Jurkat, Clone E6-1 (cell line): ENCODE measurements around the gene MCCD1. TPM values are rescaled to one million over a fixed set of nuclear protein-coding genes. Genes with fewer than 3 reads are reported as not detected.
"Not testable (repeated sequence)": the region's sequence is repeated elsewhere in the genome, so short reads cannot be mapped to it uniquely, and the experiment has no call there.

Source experiments
- DNase-seq: peaks from one replicate; pipeline ENCODE4 v3.0.0-alpha.2; 2011; ENCODE audit warnings: low read depth, low spot score
- H3K4me3 ChIP-seq: 2 replicates; pipeline ENCODE4 v1.5.1; 2011; ENCODE audit warnings: mild to moderate bottlenecking, low read length, control low read depth, moderate library complexity
- polyA plus RNA-seq: library from polyadenylated mRNA; unstranded; fragments of >200 nt; gene quantifications from one replicate; pipeline ENCODE4 v1.2.1, GENCODE V29; 2012; ENCODE audit warnings: missing spikeins; ENCODE audit not compliant: insufficient read length, insufficient read depth

Gene MCCD1, protein sequence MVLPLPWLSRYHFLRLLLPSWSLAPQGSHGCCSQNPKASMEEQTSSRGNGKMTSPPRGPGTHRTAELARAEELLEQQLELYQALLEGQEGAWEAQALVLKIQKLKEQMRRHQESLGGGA
- not detected for polyA plus RNA-seq

DNA sequence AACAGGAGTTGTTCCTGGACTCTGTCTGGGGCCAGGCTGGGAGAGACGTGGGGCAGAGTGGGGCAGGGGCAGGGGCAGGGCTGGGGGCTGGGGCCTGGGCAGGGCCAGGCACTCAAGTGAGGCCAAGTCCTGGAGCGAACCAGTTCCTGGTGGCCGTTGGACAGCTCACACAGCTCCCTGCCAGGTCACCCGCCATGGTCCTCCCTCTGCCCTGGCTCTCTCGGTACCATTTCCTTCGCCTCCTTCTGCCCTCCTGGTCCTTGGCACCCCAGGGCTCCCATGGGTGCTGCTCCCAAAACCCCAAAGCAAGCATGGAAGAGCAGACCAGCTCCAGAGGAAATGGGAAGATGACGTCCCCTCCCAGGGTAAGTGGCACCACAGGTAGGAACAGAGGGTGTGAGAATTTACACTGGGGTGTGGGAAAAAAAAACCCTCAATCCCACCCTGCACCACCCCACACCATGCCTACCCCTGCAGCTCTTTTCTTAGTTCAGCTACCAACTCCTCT lies at the start of gene MCCD1:
TSS of gene MCCD1 (plus strand) at position 142 of the 508 bp plus-strand sequence. CDS start at position 195, 53 bp downstream.
- no peak within 1 kb of the TSS for H3K4me3 ChIP-seq
- no peak for DNase-seq

DNA sequence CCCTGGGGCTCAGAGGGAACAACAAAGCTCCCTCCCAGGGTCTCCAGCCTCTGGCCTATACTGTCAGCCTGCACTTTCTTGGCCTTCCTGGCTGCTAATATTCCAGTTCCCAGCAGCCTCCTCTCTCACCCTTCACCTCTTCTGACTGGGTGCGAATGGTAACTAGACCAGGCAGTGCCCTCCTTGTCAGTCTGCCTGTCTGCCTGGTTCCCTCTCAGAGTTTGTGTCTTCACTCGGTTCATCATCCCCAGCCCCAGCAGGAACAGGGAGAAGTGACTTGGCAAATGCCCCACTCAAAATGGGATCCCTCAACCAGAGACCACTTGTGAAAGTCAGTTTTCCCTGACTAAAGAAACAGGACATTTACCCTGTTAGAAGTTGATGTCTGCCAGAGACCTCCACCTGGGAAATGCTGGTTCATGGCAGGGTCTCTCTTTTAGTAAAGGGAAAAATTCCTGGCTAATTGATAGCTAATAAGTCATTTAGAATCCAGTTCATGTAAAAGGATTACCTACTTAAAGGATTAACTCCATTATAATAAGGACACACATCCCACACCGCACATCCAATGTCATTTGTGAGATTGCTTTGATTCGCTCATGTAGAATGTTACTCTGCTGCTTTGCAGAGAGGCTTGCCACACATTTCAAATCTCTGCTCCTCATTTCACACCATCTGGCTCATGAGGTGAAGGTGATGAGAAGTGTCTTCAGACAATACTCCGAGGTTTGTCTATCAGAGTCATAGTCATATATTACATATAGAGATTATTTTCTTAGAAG lies 49.4 kb upstream of the MCCD1 start:
- no peak for DNase-seq
- no peak overlapping the region for H3K4me3 ChIP-seq

- no peak overlapping the region for H3K4me3 ChIP-seq
- DNase-seq, result no peak
Observed at GRCh38 chr6:31479933-31480535, 48.7 kb upstream of the MCCD1 start.

GRCh38 chr6:31480574-31480973 lies 48.2 kb upstream of the MCCD1 start:
- no peak for DNase-seq

DNA sequence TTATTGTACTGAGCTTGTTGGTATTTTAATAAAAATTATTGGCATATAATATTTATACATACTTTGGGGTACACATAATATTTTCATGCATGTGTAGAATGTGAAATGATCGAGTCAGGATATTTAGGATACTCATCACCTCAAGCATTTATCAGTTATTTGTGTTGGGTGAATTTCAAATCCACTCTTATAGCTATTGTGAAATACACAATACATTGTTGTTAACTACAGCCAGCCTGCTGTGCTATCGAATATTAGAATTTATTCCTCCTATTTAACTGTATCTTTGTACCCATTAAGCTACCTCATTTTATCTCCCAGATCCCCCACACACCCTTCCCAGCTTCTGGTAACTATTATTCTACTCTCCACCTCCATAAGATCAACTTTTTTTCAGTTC lies 45.4 kb upstream of the MCCD1 start:
- no peak overlapping the region for H3K4me3 ChIP-seq
- no peak for DNase-seq

More at GRCh38 chr6:31480574-31480973, 48.2 kb upstream of the MCCD1 start:
- no peak overlapping the region for H3K4me3 ChIP-seq

DNA sequence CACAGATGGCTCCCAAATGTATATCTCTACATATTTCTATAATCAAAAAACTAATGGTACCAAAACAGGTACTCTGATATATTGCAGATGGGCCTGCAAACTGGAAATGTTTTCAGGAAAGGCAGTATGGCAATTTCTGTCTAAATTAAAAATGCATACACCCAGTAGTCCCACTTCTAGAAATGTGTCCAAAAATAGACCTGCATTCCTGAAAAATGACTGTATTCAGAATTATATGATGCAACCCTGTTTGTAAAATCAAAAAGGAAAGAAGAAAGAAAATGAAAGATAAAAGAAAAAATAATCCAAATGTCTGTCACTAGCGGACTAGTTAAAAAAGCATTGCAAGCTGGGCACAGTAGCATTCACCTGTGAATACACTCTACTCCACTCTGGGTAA lies 43.7 kb upstream of the MCCD1 start:
- no peak for DNase-seq
- H3K4me3 ChIP-seq, result no peak overlapping the region

GRCh38 chr6:31486065-31486837 lies 42.5 kb upstream of the MCCD1 start:
- not testable (repeated sequence) for DNase-seq, H3K4me3 ChIP-seq

- not testable (repeated sequence) for DNase-seq, H3K4me3 ChIP-seq
Observed at GRCh38 chr6:31487674-31488073, 41.1 kb upstream of the MCCD1 start.

- DNase-seq, result no peak
Observed at GRCh38 chr6:31489086-31489485, 39.7 kb upstream of the MCCD1 start.

GRCh38 chr6:31490115-31490873 lies 38.5 kb upstream of the MCCD1 start:
- H3K4me3 ChIP-seq, result no peak overlapping the region

More at GRCh38 chr6:31489086-31489485, 39.7 kb upstream of the MCCD1 start:
- H3K4me3 ChIP-seq, result no peak overlapping the region

GRCh38 chr6:31493550-31493874 lies 35.2 kb upstream of the MCCD1 start:
- peak overlapping the region; percentile 85 for H3K4me3 ChIP-seq
- not testable (repeated sequence) for DNase-seq

More at GRCh38 chr6:31490115-31490873, 38.5 kb upstream of the MCCD1 start:
- DNase-seq, result no peak

DNA sequence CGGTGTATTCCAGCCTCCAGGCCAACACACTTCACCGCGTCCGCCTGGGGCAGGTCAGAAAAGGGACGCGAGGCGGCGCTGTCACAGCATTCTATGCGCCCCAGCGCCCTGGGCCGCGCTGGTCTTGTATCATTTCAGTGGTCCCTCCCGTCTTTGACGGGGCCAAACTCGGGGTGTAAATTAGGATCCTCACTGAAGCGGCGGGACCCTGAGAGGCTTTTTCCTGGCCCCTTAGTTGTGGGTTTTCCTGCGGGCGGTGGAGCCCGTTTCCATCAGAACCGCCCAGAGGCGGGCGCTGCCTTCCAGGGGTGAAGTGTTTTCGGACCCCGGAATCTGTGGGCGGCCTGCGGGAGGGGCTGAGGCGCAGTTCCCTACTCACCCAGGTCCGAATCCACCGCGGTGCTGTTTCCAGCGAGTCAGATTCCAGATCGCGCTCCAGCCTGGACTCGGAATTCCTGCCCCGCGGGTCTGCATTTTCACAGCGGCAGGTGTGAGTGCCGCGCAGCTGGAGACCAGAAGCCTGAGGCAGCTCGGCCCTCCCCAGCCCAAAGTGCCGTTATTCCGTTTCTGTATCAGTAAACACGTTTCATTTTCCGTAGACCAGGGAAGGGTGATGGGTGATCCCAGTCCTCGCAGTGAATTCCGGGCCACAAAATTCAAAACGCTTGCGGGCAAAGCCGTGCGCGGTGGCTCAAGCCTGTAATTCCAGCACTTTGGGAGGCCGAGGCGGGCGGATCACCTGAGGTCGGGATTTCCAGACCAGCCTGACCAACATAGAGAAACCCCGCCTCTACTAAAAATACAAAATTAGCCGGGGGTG lies 34.7 kb upstream of the MCCD1 start:
- H3K4me3 ChIP-seq, result peak overlapping the region; percentile 85
- DNase-seq, result peak; percentile 67

DNA sequence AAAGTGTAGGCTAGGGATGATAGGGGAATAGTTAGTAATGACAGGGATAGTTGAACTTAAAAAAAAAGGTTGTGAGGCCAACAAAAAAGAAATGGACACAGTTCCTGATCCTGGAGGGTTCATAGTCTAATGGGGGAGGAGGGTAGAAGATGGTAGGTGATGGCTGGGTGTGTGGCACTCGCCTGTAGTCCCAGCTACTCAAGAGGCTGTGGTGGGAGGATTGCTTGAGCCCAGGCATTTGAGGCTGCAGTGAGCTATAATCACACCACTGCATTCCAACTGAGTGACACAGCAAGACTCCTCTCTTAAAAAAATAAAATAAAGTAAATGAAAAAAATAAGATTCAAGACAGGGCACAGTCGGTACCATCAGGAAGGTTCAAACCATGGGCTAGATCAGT lies 33.2 kb upstream of the MCCD1 start:
- peak overlapping the region; percentile 85 for H3K4me3 ChIP-seq
- DNase-seq, result no peak

GRCh38 chr6:31496826-31497225 lies 31.9 kb upstream of the MCCD1 start:
- DNase-seq, result not testable (repeated sequence)
- peak overlapping the region; percentile 72 for H3K4me3 ChIP-seq

DNA sequence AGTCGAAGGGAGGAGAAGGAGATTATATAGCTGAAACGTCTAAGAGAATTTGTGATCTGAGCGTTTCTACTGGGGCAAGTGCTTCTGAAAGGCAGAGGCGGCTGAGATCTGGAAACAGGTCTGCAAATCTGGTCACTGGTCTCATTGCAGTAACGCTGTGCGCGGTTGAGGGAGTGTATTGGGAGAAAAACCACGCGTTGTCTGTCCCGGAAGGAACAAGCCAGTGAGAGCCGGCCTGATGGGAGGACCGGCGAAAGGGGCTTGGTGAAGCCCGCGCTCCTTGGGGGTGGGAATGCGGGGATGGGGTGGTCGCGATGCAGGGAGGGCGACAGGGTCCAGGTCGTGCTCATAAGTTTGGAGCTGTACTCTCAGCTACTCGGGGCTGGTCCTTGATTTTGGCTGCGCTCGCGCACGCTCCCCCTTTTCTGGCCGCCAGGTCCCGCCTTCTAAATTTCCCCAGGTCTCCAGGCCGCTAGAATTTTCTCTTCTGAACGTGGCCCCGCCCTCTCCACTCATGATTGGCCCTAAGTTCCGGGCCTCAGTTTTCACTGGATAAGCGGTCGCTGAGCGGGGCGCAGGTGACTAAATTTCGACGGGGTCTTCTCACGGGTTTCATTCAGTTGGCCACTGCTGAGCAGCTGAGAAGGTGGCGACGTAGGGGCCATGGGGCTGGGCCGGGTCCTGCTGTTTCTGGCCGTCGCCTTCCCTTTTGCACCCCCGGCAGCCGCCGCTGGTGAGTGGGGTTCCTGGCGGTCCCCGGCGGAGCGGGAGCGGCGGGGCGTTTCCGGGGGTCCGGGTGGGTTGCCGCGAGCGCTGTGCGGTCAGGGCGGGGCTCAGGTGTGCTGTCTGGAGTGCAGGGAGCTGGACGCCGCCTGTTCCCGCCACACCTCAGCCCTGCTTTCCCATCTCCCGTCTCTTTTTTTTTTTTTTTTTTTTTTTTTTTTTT lies 31.0 kb upstream of the MCCD1 start, which contains the start of gene MICB:
TSS of gene MICB (plus strand) at position 615 of the 946 bp plus-strand sequence. CDS start at position 664, 49 bp downstream.
- H3K4me3 ChIP-seq, result peak within 1 kb of the TSS; percentile 72
- DNase-seq, result peak; percentile 91

GRCh38 chr6:31498748-31499147 lies 30.0 kb upstream of the MCCD1 start:
- no peak for DNase-seq
- H3K4me3 ChIP-seq, result no peak overlapping the region

DNA sequence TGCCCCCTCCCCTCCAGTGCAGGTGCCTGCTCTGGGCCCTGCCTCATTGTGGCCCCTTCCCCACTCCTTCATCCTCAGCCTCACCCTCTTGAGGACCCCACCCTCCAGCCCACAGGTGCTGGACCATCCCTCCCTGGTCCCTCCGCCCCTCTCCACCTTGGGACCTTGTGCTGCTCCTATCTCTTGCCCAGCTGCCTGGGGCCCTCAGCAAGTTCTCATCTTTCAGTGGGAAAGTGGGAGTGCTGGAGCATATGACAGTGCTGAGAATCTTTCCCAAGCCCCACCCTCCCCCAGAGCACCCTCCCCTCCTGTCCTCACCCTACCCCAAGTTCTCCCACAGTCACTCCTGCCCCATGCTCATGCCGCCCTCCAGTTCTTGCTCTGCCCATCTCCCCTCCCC lies 29.1 kb upstream of the MCCD1 start:
- DNase-seq, H3K4me3 ChIP-seq: not testable (repeated sequence)
